Stimulated activated effector memory CD8-positive, alpha-beta T cell treated with anti-CD3 and anti-CD28 coated beads, Interleukin-12 subunit alpha, Interleukin-12 subunit beta, amount 100 ng/mL, for 72 hours (primary cell): ENCODE data around the gene PLCXD3.

Source experiments
- ATAC-seq: fragments of 150-1000 bp; cut with Tn5 transposase; 2 replicates; pipeline ENCODE4 v1.10.0; 2021
- DNase-seq, 2 donors: peaks; one replicate each; pipeline ENCODE4 v3.0.0; 2021 to 2022; ENCODE audit warnings: low spot score in 2 of 2
- H3K27ac Mint-ChIP-seq: one replicate; pipeline ENCODE4 v1.8.0; 2022; ENCODE audit warnings: mild to moderate bottlenecking, mixed read lengths
- H3K36me3 Mint-ChIP-seq: one replicate; pipeline ENCODE4 v1.8.0; 2022; ENCODE audit warnings: mild to moderate bottlenecking, mixed read lengths
- H3K4me1 Mint-ChIP-seq: one replicate; pipeline ENCODE4 v1.8.0; 2022; ENCODE audit warnings: mixed read lengths
- H3K4me3 Mint-ChIP-seq: one replicate; pipeline ENCODE4 v1.8.0; 2022; ENCODE audit warnings: mild to moderate bottlenecking, mixed read lengths
- H3K9me3 Mint-ChIP-seq: one replicate; pipeline ENCODE4 v1.8.0; 2022; ENCODE audit warnings: mixed read lengths

Gene PLCXD3

GRCh38 chr5:41364346-41364745 lies 146.1 kb downstream of the PLCXD3 start:
- Mint-ChIP-seq H3K9me3 (peaks cover 2% of the 10 kb centered on the region), H3K4me3 (no peak overlapping the region), H3K4me1 (no peaks in the 10 kb centered on the region), H3K36me3 (no peaks in the 10 kb centered on the region), H3K27ac (no peak overlapping the region)
- DNase-seq, result no peak
- no peak for ATAC-seq

- Mint-ChIP-seq H3K4me1 (no peaks in the 10 kb centered on the region), H3K9me3 (peaks cover 2% of the 10 kb centered on the region), H3K4me3 (no peak overlapping the region), H3K36me3 (no peaks in the 10 kb centered on the region), H3K27ac (no peak overlapping the region)
- DNase-seq, result no peak
- no peak for ATAC-seq
These were observed 146.9 kb downstream of the PLCXD3 start for GRCh38 chr5:41363343-41363986.

DNA sequence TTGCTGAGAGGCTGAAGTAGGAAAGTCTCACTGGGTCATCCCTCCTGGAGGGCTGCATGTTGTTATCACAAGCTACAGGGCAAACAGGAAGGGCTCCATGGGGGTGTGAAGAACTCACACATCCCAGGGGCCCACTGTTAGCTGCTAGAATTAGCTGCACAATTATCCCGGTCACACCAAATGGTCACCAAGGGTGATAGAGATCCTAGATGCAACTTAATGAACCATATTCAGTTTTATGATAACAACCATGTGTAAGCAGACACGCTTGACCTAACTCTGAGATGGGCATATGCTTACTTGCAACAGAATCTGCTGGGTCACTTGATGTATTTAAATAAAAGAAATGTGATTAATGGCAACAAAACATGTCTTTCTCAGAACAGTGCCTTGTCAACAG lies 153.6 kb downstream of the PLCXD3 start:
- no peaks in the 10 kb centered on the region for H3K4me1 Mint-ChIP-seq
- ATAC-seq, result no peak
- no peak overlapping the region for H3K4me3 Mint-ChIP-seq
- H3K9me3 Mint-ChIP-seq, result no peaks in the 10 kb centered on the region
- no peaks in the 10 kb centered on the region for H3K36me3 Mint-ChIP-seq
- DNase-seq, result no peak
- no peak overlapping the region for H3K27ac Mint-ChIP-seq

DNA sequence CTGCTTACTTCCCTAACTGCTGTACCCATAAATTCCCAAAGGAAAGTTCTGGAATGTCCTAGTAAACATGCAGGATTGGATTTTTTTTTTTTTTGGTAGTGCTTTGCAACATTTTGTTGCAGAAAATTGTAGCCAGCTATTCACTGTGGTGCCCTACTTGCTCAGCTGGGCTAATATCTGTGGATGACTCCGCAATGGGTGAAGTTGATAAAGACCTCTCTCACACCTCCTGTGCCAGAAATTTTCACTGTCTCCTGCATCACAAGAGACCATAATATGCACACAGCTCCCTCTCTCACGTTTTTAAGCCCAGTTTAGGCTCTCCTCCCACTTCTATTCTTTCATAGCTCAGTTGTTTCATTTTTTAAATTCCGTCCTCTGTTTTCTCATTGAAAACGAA lies 160.6 kb downstream of the PLCXD3 start:
- no peak for DNase-seq
- Mint-ChIP-seq H3K27ac (no peak overlapping the region), H3K36me3 (no peaks in the 10 kb centered on the region), H3K4me1 (no peaks in the 10 kb centered on the region), H3K4me3 (no peak overlapping the region), H3K9me3 (peaks cover 4% of the 10 kb centered on the region)
- ATAC-seq, result no peak

DNA sequence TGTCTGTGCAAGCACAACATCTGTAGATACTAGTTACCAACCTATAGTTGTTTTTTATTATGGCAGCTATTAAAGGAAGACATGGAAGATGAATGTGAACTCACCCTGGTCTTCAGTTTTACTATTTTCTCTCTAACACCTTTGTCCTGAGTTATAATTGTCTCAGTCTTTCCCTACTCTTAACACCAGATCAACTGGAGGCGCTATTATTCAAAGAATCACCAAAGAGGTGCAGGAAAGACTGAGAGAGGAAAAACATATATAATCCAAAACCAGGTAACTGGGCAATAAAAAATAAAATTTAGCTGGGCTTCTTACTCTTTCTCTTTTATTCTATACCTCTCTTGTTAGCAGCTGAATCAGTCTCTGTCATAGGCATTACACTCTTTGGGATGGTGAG lies 162.8 kb downstream of the PLCXD3 start:
- ATAC-seq, result no peak
- H3K4me3 Mint-ChIP-seq, result no peak overlapping the region
- no peak overlapping the region for H3K27ac Mint-ChIP-seq
- no peak for DNase-seq
- no peaks in the 10 kb centered on the region for H3K4me1 Mint-ChIP-seq
- peaks cover 4% of the 10 kb centered on the region for H3K9me3 Mint-ChIP-seq
- no peaks in the 10 kb centered on the region for H3K36me3 Mint-ChIP-seq

- ATAC-seq (no peak), DNase-seq (no peak)
- Mint-ChIP-seq H3K36me3 (no peaks in the 10 kb centered on the region), H3K4me3 (no peak overlapping the region), H3K4me1 (no peaks in the 10 kb centered on the region), H3K9me3 (peaks cover 4% of the 10 kb centered on the region), H3K27ac (no peak overlapping the region)
These were observed 163.8 kb downstream of the PLCXD3 start for GRCh38 chr5:41346609-41347008.

- Mint-ChIP-seq H3K27ac (no peak overlapping the region), H3K4me3 (no peak overlapping the region), H3K36me3 (no peaks in the 10 kb centered on the region), H3K9me3 (peaks cover 3% of the 10 kb centered on the region), H3K4me1 (no peaks in the 10 kb centered on the region)
- DNase-seq, result no peak
- no peak for ATAC-seq
These were observed 165.1 kb downstream of the PLCXD3 start for GRCh38 chr5:41345295-41345694.

DNA sequence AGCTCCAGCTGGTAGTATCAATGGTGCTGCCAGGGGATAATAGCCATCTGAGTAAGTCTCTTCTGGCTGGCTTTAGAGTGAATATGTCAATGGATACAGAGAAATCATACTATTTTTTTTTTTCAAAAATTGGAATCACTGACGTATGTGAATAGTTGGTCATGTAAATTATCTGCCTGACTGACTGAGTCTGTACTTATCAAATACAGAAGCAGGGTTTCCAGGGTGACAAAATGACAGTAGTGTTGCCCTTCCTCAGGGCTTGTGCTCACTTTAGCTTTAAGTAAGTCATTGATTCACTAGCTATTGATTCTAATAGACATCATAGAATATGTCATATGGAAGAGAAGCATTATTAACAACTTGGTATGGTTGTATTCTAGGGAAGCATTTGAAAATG lies 171.1 kb downstream of the PLCXD3 start:
- Mint-ChIP-seq H3K9me3 (peaks cover 4% of the 10 kb centered on the region), H3K4me1 (no peaks in the 10 kb centered on the region), H3K36me3 (no peaks in the 10 kb centered on the region), H3K4me3 (no peak overlapping the region), H3K27ac (no peak overlapping the region)
- DNase-seq, result no peak
- ATAC-seq, result no peak

- H3K27ac Mint-ChIP-seq, result no peak overlapping the region
- no peaks in the 10 kb centered on the region for H3K36me3 Mint-ChIP-seq
- DNase-seq (no peak), ATAC-seq (no peak)
- H3K4me3 Mint-ChIP-seq, result no peak overlapping the region
- no peaks in the 10 kb centered on the region for H3K4me1 Mint-ChIP-seq
- peaks cover 4% of the 10 kb centered on the region for H3K9me3 Mint-ChIP-seq
These were observed 172.2 kb downstream of the PLCXD3 start for GRCh38 chr5:41338136-41338675.

GRCh38 chr5:41337724-41338123 lies 172.7 kb downstream of the PLCXD3 start:
- Mint-ChIP-seq H3K4me1 (no peaks in the 10 kb centered on the region), H3K27ac (no peak overlapping the region), H3K36me3 (no peaks in the 10 kb centered on the region), H3K9me3 (peaks cover 4% of the 10 kb centered on the region), H3K4me3 (no peak overlapping the region)
- ATAC-seq (no peak), DNase-seq (no peak)

- Mint-ChIP-seq H3K4me3 (no peak overlapping the region), H3K27ac (no peak overlapping the region), H3K9me3 (peaks cover 4% of the 10 kb centered on the region), H3K4me1 (no peaks in the 10 kb centered on the region), H3K36me3 (no peaks in the 10 kb centered on the region)
- ATAC-seq (no peak), DNase-seq (no peak)
These were observed 173.2 kb downstream of the PLCXD3 start for GRCh38 chr5:41337216-41337615.

DNA sequence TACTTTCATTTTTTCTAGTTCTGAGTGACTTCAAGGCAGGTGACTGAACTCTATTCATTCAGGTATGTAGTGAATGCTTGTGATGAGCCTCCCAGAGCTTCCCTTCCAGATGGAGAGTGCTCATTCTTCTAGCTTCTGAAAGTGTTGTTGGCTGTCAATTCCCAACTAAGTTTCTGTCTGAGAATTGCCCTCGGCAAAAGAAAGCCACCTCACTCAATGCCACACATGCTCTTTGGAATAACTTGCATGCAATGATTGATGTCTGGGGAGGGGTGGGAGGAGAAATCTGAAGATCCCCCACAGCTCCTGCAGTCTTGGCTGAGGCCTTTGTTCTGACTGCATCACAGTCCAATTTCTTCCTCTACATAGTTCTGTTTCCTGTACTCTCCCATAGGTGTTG lies 173.9 kb downstream of the PLCXD3 start:
- DNase-seq, result no peak
- no peak overlapping the region for H3K4me3 Mint-ChIP-seq
- no peak overlapping the region for H3K27ac Mint-ChIP-seq
- peaks cover 4% of the 10 kb centered on the region for H3K9me3 Mint-ChIP-seq
- no peaks in the 10 kb centered on the region for H3K4me1 Mint-ChIP-seq
- ATAC-seq, result no peak
- H3K36me3 Mint-ChIP-seq, result no peaks in the 10 kb centered on the region

DNA sequence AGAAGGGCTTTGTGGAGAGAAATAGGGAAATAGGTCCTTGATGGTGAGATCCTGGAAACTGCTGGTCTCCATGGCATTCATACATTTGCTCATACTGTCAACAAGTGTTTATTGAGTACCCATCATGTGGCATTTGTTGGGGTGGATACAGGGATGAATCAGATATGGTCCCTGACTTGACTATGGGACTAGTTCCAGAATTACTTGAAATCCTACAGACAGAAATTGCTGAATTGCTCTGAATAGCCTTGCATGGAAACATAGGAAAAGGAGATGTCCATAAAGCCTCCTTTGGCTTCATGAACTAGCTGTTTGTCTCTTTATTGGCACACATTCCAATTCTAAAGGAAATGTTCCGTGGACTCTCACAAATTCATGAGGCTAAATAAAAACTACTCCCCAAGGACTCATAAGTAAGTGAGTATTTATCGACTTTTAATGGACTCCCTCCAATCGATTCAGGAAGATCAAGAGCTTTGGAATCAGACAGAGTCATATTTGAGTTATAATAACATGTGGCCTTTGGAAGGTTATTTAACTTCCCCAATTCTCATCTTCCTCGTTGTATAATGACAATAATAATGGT lies 174.7 kb downstream of the PLCXD3 start:
- H3K4me3 Mint-ChIP-seq, result no peak overlapping the region
- H3K4me1 Mint-ChIP-seq, result no peaks in the 10 kb centered on the region
- H3K36me3 Mint-ChIP-seq, result no peaks in the 10 kb centered on the region
- ATAC-seq (no peak), DNase-seq (no peak)
- H3K27ac Mint-ChIP-seq, result no peak overlapping the region
- H3K9me3 Mint-ChIP-seq, result peaks cover 4% of the 10 kb centered on the region

DNA sequence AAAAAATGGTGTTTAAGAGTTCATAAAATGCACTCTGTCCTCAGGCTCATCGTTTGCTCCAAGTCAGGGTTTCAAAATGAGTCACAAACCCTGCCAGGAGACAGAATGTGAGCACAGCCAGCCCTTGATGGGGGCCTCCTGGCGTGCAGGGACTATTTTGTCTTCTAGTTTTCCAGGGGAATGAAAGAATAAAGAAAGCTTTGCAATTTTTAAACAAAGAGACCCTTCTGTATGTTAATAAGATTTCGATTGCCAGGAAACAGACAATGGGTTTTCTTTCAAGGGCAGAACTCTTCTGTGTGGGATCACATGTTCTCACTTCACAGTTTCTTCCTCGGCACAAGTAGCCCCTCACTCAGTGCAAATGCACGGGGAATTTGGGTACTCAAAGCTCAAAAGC lies 175.6 kb downstream of the PLCXD3 start:
- Mint-ChIP-seq H3K9me3 (peaks cover 4% of the 10 kb centered on the region), H3K36me3 (no peaks in the 10 kb centered on the region), H3K27ac (no peak overlapping the region), H3K4me3 (no peak overlapping the region), H3K4me1 (no peaks in the 10 kb centered on the region)
- no peak for ATAC-seq
- DNase-seq, result no peak

- ATAC-seq (no peak), DNase-seq (no peak)
- H3K9me3 Mint-ChIP-seq, result peaks cover 4% of the 10 kb centered on the region
- no peaks in the 10 kb centered on the region for H3K36me3 Mint-ChIP-seq
- no peak overlapping the region for H3K4me3 Mint-ChIP-seq
- H3K27ac Mint-ChIP-seq, result no peak overlapping the region
- no peaks in the 10 kb centered on the region for H3K4me1 Mint-ChIP-seq
These were observed 176.2 kb downstream of the PLCXD3 start for GRCh38 chr5:41334221-41334620.

DNA sequence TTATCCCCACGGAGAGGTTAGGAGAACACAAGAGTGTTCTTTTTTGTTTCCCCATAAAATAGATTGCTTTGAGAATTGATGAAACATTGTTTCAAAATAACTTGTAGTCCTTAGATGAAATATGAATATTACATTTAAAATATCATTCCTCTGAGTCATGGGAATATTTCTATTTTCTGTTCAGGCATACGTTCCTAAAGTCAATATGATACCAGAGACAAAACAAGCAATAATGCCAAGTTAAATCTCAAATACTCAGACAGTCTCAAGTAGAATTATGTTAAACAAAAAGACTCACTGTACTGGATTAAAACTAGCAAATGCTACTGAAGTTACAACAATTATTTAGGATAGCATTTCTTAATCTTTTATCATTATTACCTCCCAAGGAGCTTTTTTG lies 185.3 kb downstream of the PLCXD3 start:
- Mint-ChIP-seq H3K36me3 (no peaks in the 10 kb centered on the region), H3K9me3 (peaks cover 3% of the 10 kb centered on the region), H3K27ac (no peak overlapping the region), H3K4me1 (no peaks in the 10 kb centered on the region), H3K4me3 (no peak overlapping the region)
- no peak for ATAC-seq
- no peak for DNase-seq
